SK-N-SH (cell line): ENCODE measurements around the gene PLA2G5.

Source experiments
- CHD2 ChIP-seq: fragments of 150-350 bp; IDR thresholded peaks from 2 replicates; pipeline ENCODE4 v1.6.1; 2018; ENCODE audit warnings: low read length; ENCODE audit not compliant: partially characterized antibody
- EP300 ChIP-seq, 2 experiments: IDR thresholded peaks; 2 replicates each; pipeline versions ENCODE4 v1.4.0 to v1.6.1; 2012; ENCODE audit warnings: borderline replicate concordance in 1 of 2, low read depth in 1 of 2, low read length in 1 of 2
- EZH2phosphoT487 ChIP-seq: fragments of 200-600 bp; sonication (generic); IDR thresholded peaks from 2 replicates; pipeline ENCODE4 v1.6.1; 2017; ENCODE audit warnings: low read depth, mixed run types, mild to moderate bottlenecking, antibody characterized with exemption, moderate library complexity, borderline replicate concordance
- FOSL2 ChIP-seq: IDR thresholded peaks from 2 replicates; pipeline ENCODE4 v1.4.0; 2012; ENCODE audit warnings: low read depth, mild to moderate bottlenecking, moderate library complexity, borderline replicate concordance
- JUND ChIP-seq: IDR thresholded peaks from 2 replicates; pipeline ENCODE4 v1.4.0; 2012
- MAX ChIP-seq: IDR thresholded peaks from 2 replicates; pipeline ENCODE4 v1.4.0; 2012; ENCODE audit warnings: low read depth
- TAF1 ChIP-seq: IDR thresholded peaks from 2 replicates; pipeline ENCODE4 v1.6.1; 2012; ENCODE audit warnings: low read depth, mild to moderate bottlenecking, low read length, moderate library complexity, borderline replicate concordance
- TCF12 ChIP-seq: IDR thresholded peaks from 2 replicates; pipeline ENCODE4 v1.4.0; 2012
- USF2 ChIP-seq: fragments of 150-350 bp; IDR thresholded peaks from 2 replicates; pipeline ENCODE4 v1.6.1; 2017; ENCODE audit warnings: antibody characterized with exemption, low read length, low read depth, borderline replicate concordance
- TF ChIP-seq, protein P1 (sequence below): fragments of 200-600 bp; sonication (generic); IDR thresholded peaks from 2 replicates; pipeline ENCODE4 v1.6.1; 2017; ENCODE audit warnings: antibody characterized with exemption, mild to moderate bottlenecking, moderate library complexity

- TF ChIP-seq, protein P1, sequence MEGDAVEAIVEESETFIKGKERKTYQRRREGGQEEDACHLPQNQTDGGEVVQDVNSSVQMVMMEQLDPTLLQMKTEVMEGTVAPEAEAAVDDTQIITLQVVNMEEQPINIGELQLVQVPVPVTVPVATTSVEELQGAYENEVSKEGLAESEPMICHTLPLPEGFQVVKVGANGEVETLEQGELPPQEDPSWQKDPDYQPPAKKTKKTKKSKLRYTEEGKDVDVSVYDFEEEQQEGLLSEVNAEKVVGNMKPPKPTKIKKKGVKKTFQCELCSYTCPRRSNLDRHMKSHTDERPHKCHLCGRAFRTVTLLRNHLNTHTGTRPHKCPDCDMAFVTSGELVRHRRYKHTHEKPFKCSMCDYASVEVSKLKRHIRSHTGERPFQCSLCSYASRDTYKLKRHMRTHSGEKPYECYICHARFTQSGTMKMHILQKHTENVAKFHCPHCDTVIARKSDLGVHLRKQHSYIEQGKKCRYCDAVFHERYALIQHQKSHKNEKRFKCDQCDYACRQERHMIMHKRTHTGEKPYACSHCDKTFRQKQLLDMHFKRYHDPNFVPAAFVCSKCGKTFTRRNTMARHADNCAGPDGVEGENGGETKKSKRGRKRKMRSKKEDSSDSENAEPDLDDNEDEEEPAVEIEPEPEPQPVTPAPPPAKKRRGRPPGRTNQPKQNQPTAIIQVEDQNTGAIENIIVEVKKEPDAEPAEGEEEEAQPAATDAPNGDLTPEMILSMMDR = no peak
- TF ChIP-seq EZH2phosphoT487 (no peak), MAX (no peak), USF2 (no peak), CHD2 (no peak), JUND (no peak), EP300 (IDR thresholded peaks at IDR 0.05; ENCODE audit: borderline replicate concordance in 1 of 2, low read depth in 1 of 2, low read length in 1 of 2) (no peak), FOSL2 (no peak), TAF1 (no peak), TCF12 (no peak)
Observed at GRCh38 chr1:20120796-20121195, 50.8 kb downstream of the PLA2G5 start.
